SU-DHL-6 (cell line): ENCODE results near the gene ARX.

Experiments used
- CTCF ChIP-seq: fragments of 200-600 bp; sonication (generic); IDR thresholded peaks from one replicate; pipeline ENCODE4 v1.5.1; 2017; ENCODE audit warnings: antibody characterized with exemption, mild to moderate bottlenecking, low read length, moderate library complexity; ENCODE audit not compliant: insufficient read depth, poor library complexity, severe bottlenecking
- EZH2phosphoT487 ChIP-seq: fragments of 200-600 bp; sonication (generic), shearing (Covaris generic); conservative IDR thresholded peaks from 2 replicates; pipeline ENCODE4 v1.6.1; 2018; ENCODE audit warnings: mild to moderate bottlenecking, antibody characterized with exemption, low read length, moderate library complexity, mixed read lengths

GRCh38 chrX:25009407-25009806 is 6.4 kb downstream of the ARX start:
- TF ChIP-seq CTCF (no peak), EZH2phosphoT487 (no peak)
